ENCODE data around the gene FBN2. TPM values are rescaled to one million over a fixed set of nuclear protein-coding genes. Genes with fewer than 3 reads are reported as not detected.
A peak's percentile ranks its signal among the peaks of the same experiment; 100 is the strongest.

FBN2 gene
- total RNA-seq, 1 experiment from 2014 or later, result 43.8 TPM

GRCh38 chr5:128539038-128539429, 989 bp upstream of the FBN2 start:
- Histone ChIP-seq H3K9me3 (replicated peaks) (no peaks in the 10 kb centered on the region; the same call in 1 of the 2 replicates), H3K27ac (peak overlapping the region; percentile 62), H3K4me1 (peaks cover 3% of the 10 kb centered on the region; the same call in 1 of the 2 replicates), H3K4me3 (peak overlapping the region; percentile 71), H3K27me3 (no peaks in the 10 kb centered on the region), H3K36me3 (peaks cover under 1% of the 10 kb centered on the region; the same call in 1 of the 2 replicates)
- DNase-seq, result peak; percentile 24 to 44

GRCh38 chr5:128538250-128539037, 399 bp upstream of the FBN2 start:
- Histone ChIP-seq H3K4me3 (peak overlapping the region; percentile 71), H3K9me3 (replicated peaks) (no peaks in the 10 kb centered on the region), H3K27me3 (no peaks in the 10 kb centered on the region), H3K4me1 (peaks cover 3% of the 10 kb centered on the region; the same call in 1 of the 2 replicates), H3K36me3 (peaks cover 3% of the 10 kb centered on the region; the same call in 1 of the 2 replicates), H3K27ac (peak overlapping the region; percentile 62)
- DNase-seq, result peak; percentile 93

- H3K27ac ChIP-seq, result peak overlapping the region; percentile 36; the same call in 1 of the 2 replicates
- DNase-seq, result peak; percentile 48 to 67
- H3K36me3 ChIP-seq, result peaks cover 3% of the 10 kb centered on the region; the same call in 1 of the 2 replicates
- peaks cover 3% of the 10 kb centered on the region; the same call in 1 of the 2 replicates for H3K4me1 ChIP-seq
- no peaks in the 10 kb centered on the region for H3K27me3 ChIP-seq
- H3K4me3 ChIP-seq, result peak overlapping the region; percentile 71
- H3K9me3 ChIP-seq (replicated peaks), result no peaks in the 10 kb centered on the region
Observed at GRCh38 chr5:128537221-128537999, 635 bp downstream of the FBN2 start.

GRCh38 chr5:128536254-128537220, 1.5 kb downstream of the FBN2 start:
- Histone ChIP-seq H3K9me3 (replicated peaks) (no peaks in the 10 kb centered on the region), H3K4me1 (peaks cover 3% of the 10 kb centered on the region; the same call in 1 of the 2 replicates), H3K27me3 (no peaks in the 10 kb centered on the region), H3K36me3 (peaks cover 3% of the 10 kb centered on the region; the same call in 1 of the 2 replicates), H3K27ac (no peak overlapping the region), H3K4me3 (peak overlapping the region; percentile 71)
- DNase-seq, result peak in 1 of 2 experiments; percentile 5

- Histone ChIP-seq H3K4me3 (no peak overlapping the region), H3K36me3 (peaks cover 10% of the 10 kb centered on the region)
- no peak for DNase-seq
Observed at GRCh38 chr5:128535251-128535650, 2.8 kb downstream of the FBN2 start.

GRCh38 chr5:128534726-128535125, 3.3 kb downstream of the FBN2 start:
- H3K36me3 ChIP-seq, result peaks cover 15% of the 10 kb centered on the region
- H3K27ac ChIP-seq, result no peak overlapping the region
- H3K4me3 ChIP-seq, result no peak overlapping the region
- DNase-seq, result peak in 1 of 2 experiments; percentile 27
- H3K9me3 ChIP-seq (replicated peaks), result no peaks in the 10 kb centered on the region
- peaks cover 3% of the 10 kb centered on the region; the same call in 1 of the 2 replicates for H3K4me1 ChIP-seq
- H3K27me3 ChIP-seq, result no peaks in the 10 kb centered on the region

More at GRCh38 chr5:128535251-128535650, 2.8 kb downstream of the FBN2 start:
- Histone ChIP-seq H3K27me3 (no peaks in the 10 kb centered on the region), H3K4me1 (peaks cover 3% of the 10 kb centered on the region; the same call in 1 of the 2 replicates), H3K27ac (no peak overlapping the region), H3K9me3 (replicated peaks) (no peaks in the 10 kb centered on the region)

- H3K27me3 ChIP-seq, result no peaks in the 10 kb centered on the region
- H3K4me3 ChIP-seq, result no peak overlapping the region
- H3K9me3 ChIP-seq (replicated peaks), result no peaks in the 10 kb centered on the region
- peaks cover 15% of the 10 kb centered on the region for H3K36me3 ChIP-seq
- H3K4me1 ChIP-seq, result peaks cover 3% of the 10 kb centered on the region; the same call in 1 of the 2 replicates
- no peak overlapping the region for H3K27ac ChIP-seq
- DNase-seq, result no peak
Observed at GRCh38 chr5:128532776-128533175, 5.3 kb downstream of the FBN2 start.

GRCh38 chr5:128532127-128532526, 5.9 kb downstream of the FBN2 start:
- H3K27me3 ChIP-seq, result no peaks in the 10 kb centered on the region
- no peak overlapping the region for H3K4me3 ChIP-seq
- no peak overlapping the region for H3K27ac ChIP-seq
- H3K36me3 ChIP-seq, result peaks cover 15% of the 10 kb centered on the region
- H3K9me3 ChIP-seq (replicated peaks), result no peaks in the 10 kb centered on the region
- peaks cover 3% of the 10 kb centered on the region; the same call in 1 of the 2 replicates for H3K4me1 ChIP-seq
- DNase-seq, result no peak

- no peak for DNase-seq
- no peaks in the 10 kb centered on the region for H3K27me3 ChIP-seq
- H3K4me3 ChIP-seq, result no peak overlapping the region
- H3K36me3 ChIP-seq, result peaks cover 12% of the 10 kb centered on the region
- H3K27ac ChIP-seq, result no peak overlapping the region
- H3K9me3 ChIP-seq (replicated peaks), result no peaks in the 10 kb centered on the region
- no peaks in the 10 kb centered on the region for H3K4me1 ChIP-seq
Observed at GRCh38 chr5:128528637-128529255, 9.3 kb downstream of the FBN2 start.

GRCh38 chr5:128528126-128528525, 9.9 kb downstream of the FBN2 start:
- Histone ChIP-seq H3K4me3 (no peak overlapping the region), H3K9me3 (replicated peaks) (no peaks in the 10 kb centered on the region), H3K27ac (no peak overlapping the region), H3K4me1 (no peaks in the 10 kb centered on the region), H3K27me3 (no peaks in the 10 kb centered on the region), H3K36me3 (peaks cover 12% of the 10 kb centered on the region)
- no peak for DNase-seq

GRCh38 chr5:128527077-128527476, 11.0 kb downstream of the FBN2 start:
- Histone ChIP-seq H3K36me3 (peaks cover 12% of the 10 kb centered on the region), H3K4me3 (no peak overlapping the region), H3K4me1 (no peaks in the 10 kb centered on the region)

GRCh38 chr5:128522336-128522735, 15.7 kb downstream of the FBN2 start:
- Histone ChIP-seq H3K9me3 (replicated peaks) (no peaks in the 10 kb centered on the region), H3K4me1 (no peaks in the 10 kb centered on the region), H3K4me3 (no peak overlapping the region), H3K36me3 (peaks cover 11% of the 10 kb centered on the region), H3K27me3 (no peaks in the 10 kb centered on the region), H3K27ac (no peak overlapping the region)
- no peak for DNase-seq

More at GRCh38 chr5:128527077-128527476, 11.0 kb downstream of the FBN2 start:
- DNase-seq, result no peak
- H3K9me3 ChIP-seq (replicated peaks), result no peaks in the 10 kb centered on the region
- H3K27me3 ChIP-seq, result no peaks in the 10 kb centered on the region
- H3K27ac ChIP-seq, result no peak overlapping the region

- H3K4me1 ChIP-seq, result no peaks in the 10 kb centered on the region
- H3K27me3 ChIP-seq, result no peaks in the 10 kb centered on the region
- H3K36me3 ChIP-seq, result peaks cover 19% of the 10 kb centered on the region
- no peak overlapping the region for H3K27ac ChIP-seq
- no peaks in the 10 kb centered on the region for H3K9me3 ChIP-seq (replicated peaks)
- DNase-seq, result no peak
- no peak overlapping the region for H3K4me3 ChIP-seq
Observed at GRCh38 chr5:128519827-128520226, 18.2 kb downstream of the FBN2 start.
